ENCODE measurements around the gene MRPS25.

Gene MRPS25

DNA sequence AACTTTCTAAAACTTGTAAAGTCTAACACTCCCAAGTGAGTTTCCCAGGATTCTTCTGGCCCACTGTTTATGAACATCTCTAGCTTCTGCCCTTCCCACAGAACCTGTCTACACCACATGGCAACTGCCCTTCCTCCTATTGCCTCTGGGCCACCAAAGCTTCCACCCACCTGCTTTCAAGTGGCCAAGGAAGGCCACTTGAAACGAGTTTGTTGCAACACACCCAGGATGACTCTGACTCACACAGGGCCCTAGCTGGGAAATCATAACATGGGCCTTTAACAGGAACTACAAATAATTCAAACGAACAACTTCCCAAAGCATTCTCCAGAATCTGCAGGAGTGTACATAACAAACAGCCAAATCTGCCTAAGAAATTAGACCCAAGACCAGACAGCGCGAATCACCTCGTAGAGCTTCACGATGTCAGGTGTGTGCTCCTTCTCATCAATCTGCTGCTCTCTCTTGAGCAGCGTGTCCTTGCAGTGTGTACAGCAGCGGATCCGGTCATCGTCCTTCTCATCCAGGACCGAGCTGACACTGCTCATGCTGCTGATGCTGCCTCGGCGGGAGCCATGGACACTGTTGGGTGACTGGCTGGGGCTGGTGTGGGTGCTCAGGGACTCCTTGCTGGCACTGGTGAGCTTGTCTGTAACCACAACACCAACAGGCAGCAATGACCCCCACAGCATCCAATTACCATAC, 17.0 kb upstream of the MRPS25 start:
- DNase-seq (ENCODE audit: low read depth in 3 of 3) = no peak

DNA sequence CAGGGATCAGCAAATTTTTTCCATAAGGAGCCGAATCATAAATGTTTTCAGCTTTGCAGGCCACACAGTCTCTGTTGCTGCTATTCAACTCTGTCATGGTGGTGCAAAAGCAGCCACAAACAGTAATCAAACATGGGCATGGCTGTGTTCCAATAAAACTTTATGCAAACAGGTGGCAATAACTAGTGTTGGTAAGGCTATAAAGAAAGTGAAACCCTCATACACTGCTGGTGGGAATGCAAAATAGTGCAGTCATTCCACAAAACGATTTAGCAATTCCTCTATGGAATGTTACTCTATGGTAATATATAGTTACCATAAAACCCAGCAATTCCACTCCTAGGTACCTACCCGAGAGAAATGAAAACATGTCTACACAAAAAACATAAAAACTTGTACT, 14.0 kb upstream of the MRPS25 start:
- no peak for DNase-seq (ENCODE audit: low read depth in 3 of 3)

DNA sequence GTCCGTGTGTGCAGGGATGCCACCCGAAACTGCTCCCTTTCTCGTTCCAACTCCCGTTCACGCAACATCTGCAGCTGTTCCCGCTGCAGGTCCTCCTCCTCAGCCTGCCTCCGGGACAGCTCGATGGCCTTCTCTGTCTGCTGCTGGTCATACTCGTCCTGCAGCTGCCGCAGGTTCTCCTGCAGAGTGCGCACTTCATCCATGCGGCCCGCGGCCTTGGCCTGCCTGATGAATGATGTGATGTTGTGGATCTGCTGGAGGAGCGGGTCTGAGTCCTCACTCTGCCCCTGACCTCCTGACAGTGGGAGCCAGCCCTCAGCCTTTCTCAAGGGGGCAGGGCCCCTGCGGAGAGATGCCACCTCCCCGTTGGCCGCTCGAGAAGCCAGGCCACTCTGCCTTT, 9.4 kb upstream of the MRPS25 start:
- no peak for DNase-seq (ENCODE audit: low read depth in 3 of 3)

DNA sequence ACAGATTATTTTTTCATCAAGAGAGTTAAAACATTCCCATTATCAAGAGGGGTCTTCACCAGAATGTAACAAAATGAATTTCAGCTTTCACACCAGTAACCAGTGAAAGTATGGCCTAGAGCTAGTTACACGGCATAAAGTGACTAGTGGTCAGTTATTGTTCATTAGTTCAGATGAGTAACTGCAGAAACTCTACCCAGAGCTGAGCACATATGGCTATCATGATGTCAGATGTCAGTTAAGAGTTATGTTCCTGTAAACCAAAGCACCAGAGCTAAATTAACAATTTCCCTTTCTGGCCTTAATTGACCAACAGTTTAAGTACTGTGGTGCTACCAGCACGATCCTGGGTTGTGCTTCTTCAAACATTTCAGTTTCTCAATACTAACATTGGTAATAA, 6.6 kb upstream of the MRPS25 start:
- DNase-seq (ENCODE audit: low read depth in 3 of 3) = no peak

DNA sequence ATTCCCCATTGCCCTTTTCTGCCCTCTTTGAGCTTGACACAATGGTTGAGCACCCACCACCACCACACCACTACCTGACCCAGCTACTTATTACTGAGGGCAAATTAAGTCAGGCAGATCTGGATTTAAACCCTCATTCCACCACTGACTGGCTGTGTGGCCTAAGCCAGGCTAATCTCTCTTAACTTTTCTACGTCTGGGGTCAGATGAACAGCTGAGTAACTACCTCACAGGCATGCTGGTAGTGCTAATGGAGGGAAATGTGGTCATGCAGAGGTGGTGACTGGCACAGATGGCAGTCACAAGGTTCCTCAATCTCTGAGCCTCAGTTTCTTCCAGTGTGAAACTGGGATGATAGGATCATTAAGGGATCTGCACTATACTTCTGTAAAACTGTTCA, 4.3 kb upstream of the MRPS25 start:
- DNase-seq (ENCODE audit: low read depth in 3 of 3) = no peak

DNA sequence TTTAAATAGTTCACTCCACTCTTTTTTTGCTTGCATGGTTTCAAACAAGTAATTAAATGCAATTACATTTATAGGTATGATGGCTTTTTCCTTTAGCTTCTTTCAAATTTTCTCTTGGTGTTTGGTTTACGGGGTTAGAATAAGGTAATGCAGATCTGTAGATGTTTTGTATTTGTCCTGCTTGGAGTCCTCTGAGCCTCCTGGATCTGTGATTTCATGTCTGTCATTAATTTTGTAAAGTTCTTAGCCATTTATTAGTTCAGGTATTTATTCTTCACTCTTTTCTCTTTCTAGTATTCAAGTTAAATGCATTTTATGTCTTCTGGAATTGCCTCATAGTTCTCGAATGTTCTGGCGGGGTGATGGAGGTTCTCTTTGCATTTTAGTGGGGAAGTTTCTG, 1.4 kb upstream of the MRPS25 start:
- DNase-seq (ENCODE audit: low read depth in 3 of 3) = no peak

DNA sequence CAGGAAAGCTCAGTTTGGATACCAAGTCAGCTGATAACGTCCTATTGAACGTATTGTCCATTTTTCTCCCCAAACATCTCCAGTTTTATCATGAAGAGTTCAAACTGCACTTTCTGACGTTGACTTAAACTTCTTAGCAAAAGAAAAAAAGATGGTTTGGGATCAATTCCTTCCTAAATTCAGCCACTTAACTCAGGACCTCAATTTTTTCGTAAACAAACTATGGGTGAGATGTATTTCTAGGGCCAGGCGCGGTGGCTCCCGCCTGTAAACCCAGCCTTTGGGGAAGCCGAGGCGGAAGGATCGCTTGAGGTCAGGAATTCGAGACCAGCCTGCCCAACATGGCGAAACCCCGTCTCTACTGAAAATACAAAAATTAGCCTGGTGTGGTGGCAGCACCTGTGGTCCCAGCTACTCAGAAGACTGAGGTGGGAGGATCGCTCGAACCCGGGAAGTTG, 464 bp upstream of the MRPS25 start:
- DNase-seq (ENCODE audit: low read depth in 3 of 3) = no peak

DNA sequence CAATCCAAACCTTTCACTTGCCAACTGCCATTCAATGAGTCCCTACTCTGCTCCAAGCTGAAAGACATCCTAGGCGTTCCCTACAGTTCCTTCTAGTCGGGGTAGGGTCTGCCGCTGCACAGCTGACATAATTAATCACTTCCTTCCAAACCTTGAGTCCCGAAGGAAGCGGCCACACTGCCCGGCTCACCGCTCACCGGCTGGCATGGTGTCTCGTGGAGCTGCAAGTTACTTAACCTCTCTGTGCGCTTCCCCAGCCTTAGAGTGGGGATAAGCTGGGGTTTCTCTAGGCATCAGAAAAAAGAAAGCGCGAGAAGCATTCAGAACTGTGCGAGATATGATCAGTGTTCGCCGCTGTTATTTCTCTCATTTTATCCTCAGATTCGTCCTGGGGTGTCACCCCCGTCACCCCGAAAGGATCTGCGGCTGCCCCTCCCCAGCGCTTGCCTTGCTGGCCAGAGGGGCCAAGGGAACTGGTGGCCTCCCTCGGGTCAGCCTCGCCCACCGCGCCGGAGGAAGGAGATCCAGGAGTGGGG, 748 bp downstream of the MRPS25 start:
- peak in 2 of 3 donors; percentile 6 to 14 for DNase-seq (ENCODE audit: low read depth in 3 of 3)

DNA sequence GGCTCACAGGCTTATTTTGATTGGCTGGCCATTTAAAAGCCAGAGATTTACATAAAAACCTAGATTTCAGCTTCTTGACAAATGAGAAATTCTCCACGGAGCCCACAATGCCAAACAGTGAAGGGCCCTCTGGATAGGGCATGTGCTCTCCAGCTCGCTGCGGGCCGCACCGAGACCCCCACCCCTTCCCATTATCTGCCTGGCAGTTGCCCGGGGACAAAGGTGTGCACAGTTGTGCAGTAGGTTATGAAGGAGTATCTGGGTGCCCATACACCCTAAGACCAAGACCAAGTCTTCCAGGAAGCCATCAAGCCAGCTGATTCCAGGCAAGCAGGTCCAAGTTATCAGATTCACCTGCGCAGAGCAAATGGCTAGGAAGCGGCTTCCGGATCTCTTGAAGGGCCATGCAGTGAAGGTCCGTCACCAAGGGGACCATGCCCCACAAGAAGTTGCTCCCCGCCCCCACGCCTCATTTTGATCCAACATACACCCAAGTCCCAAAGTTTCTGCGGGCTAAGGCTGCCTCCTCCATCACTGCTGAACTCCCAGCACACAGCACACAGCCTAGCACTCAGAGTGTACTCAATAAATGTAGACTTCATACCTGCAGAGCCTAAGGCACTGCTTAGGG, 1.3 kb downstream of the MRPS25 start:
- no peak for DNase-seq (ENCODE audit: low read depth in 3 of 3)

DNA sequence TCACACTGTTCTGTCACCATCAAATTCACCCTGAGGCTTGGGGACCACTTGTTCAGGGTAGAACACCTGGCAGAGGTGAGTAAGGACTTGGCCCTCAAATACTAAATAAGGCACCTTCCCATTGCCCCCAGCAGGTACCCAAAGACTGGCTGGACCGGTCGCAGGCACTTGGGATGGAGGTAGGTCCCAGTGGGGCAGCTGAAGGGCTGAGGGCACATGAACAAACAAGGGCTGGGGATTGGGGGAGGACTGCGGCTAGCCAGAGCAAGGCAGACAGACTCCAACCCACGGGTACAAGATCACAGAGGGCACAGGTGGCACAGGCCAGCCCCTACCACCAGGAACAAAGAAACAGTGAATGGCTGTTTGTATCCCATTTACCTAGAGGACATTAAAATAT, 1.9 kb downstream of the MRPS25 start:
- DNase-seq (ENCODE audit: low read depth in 3 of 3) = no peak

DNA sequence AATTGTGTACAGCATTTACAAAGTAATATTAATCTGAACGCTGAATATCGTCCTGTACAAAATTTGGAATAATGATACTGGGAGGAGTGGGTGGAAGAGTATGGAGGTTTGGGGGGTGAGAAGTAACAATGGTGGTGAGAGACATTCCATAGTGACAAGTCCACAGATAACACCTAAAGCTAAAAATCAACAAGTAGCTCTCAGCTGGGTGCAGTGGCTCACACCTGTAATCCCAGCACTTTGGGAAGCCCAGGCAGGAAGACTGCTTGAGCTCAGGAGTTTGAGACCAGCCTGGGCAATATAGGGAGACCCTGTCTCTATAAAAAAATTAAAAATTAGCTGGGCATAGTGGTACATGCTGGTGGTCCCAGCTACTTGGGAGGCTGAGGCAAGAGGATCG, 5.1 kb downstream of the MRPS25 start:
- no peak for DNase-seq (ENCODE audit: low read depth in 3 of 3)

DNA sequence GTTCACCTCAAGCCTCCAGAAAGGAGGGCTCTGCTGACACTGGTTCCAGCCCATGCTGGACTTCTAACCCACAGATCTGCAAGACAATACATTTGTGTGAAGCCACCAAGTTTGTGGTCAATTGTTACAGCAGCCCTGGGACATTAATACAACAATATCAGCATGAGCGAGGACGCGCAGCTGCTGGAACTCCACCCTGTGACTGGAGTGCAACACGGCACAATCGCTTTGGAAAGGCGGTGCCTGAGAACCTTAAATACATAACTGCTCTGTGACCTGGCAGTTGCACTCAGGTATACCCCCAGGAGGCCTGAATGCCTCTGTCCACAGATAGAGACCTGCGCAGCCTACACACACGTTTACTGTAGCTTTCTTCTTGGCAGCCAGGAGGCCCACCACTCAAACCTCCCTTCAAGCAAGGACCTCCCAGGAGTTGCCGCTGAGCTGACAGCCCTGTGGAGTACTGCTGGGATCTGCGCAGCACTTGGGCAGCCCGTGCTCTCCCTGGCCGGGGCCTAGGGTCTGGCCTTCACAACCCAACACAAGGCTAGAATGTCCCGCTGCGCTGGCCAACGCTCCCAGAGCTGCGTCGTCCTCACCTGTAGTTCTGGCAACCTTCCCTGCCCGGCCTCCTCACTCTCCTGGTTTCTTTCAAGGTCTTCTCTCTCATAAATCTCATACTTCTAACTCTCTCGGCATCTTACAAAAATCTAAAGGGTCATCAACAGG, 8.3 kb downstream of the MRPS25 start:
- no peak for DNase-seq (ENCODE audit: low read depth in 3 of 3)

DNA sequence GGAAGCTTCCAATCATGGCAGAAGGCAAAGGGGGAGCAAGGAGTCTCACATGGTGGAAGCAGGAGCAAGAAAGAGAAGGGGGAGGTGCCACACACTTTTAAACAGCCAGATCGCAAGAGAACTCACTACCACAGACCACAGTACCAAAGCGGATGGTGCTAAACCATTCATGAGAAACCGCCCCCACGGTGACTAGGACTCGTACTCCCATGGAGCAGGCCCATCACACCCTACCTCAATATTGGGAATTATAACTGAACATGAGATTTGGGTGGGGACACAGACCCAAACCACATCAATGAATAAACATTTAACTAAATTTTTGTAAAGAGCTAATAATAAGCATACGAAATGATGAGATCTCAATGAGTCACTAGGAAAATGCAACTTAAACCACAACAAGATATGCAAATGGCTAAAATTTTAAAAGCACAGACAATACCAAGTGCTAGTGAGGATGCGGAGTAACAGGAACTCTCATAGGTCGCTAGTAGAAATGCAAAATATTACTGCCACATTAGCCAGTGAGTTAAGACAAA, 10.0 kb downstream of the MRPS25 start:
- peak; percentile 53 to 67 (median 54) for DNase-seq (ENCODE audit: low read depth in 3 of 3)

DNA sequence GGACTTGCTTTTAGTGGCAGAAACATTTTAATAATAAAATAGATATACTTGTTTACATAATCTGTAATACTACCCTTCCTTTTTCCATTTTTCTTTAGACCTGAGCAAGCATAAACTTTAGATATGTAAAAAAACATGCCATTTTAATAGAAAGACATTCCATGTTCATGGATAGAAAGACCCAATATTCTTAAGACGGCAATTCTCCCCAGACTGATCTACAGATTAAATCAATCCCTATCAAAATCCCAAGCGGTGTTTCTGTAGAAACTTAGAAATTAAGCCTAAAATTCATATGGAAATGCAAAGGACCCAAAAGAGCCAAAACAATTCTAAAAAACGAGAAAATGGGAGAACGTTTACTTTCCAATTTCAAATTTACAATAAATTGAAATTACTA, 11.6 kb downstream of the MRPS25 start:
- no peak for DNase-seq (ENCODE audit: low read depth in 3 of 3)

DNA sequence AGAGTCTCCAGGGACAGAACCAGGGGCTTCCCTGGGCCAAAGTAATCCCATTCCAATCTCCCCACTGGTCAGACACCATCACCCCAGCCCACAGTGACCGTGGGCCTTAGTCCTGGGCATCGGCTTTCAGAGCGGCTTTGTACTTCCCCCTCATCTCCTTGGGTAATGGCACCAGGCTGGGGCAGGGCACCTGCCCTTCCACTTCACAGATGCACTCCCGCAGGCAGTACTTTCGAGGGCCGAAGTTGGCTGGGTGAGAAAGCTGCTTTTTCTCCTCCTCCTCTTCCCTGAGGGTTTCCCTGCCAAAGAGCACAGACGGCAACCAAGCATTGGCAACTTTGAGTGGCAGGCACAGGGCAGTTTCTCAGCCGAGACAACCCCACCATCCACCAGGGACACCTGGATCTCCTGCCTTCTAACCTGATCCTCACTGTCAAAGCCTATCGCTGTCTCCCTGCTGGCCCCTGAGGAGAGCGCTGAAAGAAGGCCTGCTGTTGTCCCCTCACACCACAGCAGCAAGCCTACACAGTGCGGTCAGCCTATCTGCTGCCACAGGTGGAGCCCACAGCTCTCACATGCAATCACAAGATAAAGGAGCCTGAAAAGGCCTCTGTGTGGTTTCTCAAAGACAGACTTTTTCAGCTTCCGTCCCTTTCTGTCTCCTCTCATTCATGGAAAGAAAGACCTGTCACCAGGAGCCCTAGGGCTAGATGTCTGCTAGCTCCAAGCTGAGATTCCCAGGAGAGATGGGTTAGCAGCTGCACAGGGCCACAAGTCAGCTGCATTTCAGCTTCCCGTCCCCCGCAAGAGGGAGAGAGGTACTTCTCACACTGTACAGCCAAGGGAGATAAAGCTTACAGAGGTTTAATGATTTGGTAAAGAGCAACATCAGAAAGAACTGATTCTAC, 12.5 kb downstream of the MRPS25 start:
- no peak for DNase-seq (ENCODE audit: low read depth in 3 of 3)

DNA sequence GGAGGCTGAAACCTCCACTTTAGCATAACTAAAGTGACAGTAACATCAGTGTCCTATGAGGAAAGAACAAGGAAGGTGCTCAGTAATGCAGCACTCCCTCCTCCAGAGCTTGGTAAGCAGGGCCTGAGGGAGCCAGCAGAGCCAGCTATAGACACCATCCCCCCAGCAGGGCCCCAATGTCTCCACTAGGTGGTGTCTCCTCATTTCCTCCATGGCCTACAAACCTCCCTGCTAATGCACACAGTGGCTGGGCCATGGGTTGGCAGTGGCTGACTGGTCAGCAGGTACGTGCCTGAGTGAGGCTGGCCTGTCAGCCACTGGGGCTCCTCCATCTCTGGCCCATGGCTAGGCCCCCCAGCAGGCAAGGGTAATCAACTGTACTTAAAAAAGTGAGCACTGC, 13.6 kb downstream of the MRPS25 start:
- peak in 2 of 3 donors; percentile 31 to 32 for DNase-seq (ENCODE audit: low read depth in 3 of 3)

DNA sequence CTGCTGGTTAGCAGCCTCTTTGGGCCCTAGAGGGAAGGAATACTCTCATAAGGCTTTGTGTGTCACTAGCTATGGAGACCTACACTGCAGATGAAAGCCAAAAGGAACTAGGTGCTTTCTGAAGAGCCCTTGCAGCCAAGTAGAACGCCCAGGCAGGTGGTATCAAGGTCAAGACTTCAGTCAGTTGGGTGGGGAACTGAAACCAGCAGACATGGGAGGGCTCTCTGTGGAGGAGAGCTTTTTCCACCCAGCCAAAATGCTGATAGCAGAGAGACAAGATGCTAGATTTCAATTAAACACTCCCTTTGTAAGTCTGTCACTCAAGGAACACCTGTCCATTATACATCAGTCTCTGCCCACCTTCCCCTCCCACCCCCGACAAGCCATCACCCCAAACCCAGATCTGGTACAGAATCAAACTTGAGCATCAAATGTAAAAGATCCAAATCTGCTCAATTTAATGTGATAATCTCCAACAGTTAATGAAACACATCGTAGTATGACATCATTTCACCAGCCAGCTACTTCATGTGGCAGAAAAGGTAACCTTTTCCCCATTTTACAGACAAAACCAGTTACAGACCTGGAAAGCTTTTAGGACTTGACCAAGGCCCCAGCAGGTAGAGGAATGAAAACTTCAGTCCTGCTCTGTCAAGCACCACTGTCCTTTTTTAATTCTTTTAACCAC, 14.6 kb downstream of the MRPS25 start:
- no peak for DNase-seq (ENCODE audit: low read depth in 3 of 3)

DNA sequence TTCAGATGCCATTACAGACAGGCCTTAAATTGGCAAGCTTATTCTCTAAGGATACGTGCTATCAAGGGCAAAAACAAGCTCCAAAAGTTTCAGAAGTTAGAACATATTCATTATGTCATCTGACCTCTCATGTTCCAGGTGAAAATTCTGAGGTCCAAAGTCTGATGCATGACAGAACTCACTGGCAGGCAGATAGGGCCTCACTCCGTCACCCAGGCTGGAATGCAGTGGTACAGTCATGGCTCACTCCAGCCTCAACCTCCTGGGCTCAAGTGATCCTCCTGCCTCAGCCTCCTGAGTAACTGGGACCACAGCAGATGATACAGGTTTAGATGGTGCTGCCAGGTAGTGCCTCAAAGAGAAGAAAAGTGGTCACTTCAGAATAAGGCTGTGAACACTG, 15.5 kb downstream of the MRPS25 start:
- DNase-seq (ENCODE audit: low read depth in 3 of 3) = no peak

DNA sequence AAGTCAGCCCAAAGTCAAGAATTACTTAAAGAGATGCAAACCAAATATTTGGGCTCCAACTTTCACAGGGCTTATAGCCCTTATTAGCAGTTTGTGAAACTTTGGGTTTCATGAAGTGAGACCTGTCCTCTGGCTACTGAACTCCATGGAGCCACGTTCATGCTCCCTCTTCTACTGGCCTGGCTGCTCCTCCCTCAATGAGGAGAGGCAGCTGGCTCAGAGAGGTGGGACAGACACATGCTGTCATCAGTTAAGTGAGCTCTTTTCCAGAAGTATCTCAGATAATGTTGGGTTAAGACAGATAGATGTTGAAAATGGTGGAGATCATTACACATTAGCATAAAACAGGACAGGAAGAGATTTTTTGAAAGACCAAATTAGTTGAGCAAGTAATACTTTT, 19.4 kb downstream of the MRPS25 start:
- DNase-seq (ENCODE audit: low read depth in 3 of 3) = no peak

DNA sequence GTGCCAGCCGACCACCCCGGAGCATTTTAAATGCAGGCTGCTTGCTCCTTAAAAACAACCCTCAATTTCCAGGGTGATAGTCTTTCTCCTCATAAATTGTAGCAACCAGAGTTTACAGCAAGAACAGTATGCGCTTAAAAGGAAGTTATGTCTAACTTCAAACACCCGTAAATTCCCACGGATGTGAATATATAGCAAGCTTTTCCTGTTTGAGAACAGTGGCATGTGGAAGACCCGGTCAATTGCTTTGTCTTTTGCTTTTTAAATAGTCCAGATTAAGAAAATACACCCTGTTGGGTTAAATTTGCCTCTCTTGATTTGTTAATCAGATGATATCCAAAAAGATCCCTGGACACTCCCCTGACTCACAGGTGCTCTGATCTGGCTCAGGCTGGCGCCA, 20.8 kb downstream of the MRPS25 start:
- no peak for DNase-seq (ENCODE audit: low read depth in 3 of 3)

Measured in stimulated activated CD4-positive, alpha-beta T cell treated with anti-CD3 and anti-CD28 coated beads, TNF-alpha, amount 100 ng/mL, for 48 hours (primary cell).